Spleen (tissue), 11 donors: Measurements from ENCODE around the gene INO80. TPM values are rescaled to one million over a fixed set of nuclear protein-coding genes. Genes with fewer than 3 reads are reported as not detected.

ENCODE experiments used
- DNase-seq: peaks from one replicate; pipeline ENCODE4 v3.0.0-alpha.2; 2020
- H3K27ac ChIP-seq, 8 donors: fragments of 200-600 bp; sonication (generic) in 7 of 8; 1 replicate in 4 of 8; 2 replicates in 4 of 8; pipeline versions ENCODE4 v1.5.0 to v1.8.0; 2016 to 2021; ENCODE audit warnings: inconsistent platforms in 4 of 8, mild to moderate bottlenecking in 4 of 8, moderate library complexity in 1 of 8
- H3K27me3 ChIP-seq, 7 donors: fragments of 200-600 bp; sonication (generic) in 6 of 7; replicated peaks in 1 of 7; 1 replicate in 4 of 7; 2 replicates in 3 of 7; pipeline versions ENCODE4 v1.5.0 to v1.8.0; 2016 to 2021; ENCODE audit warnings: inconsistent platforms in 3 of 7, mild to moderate bottlenecking in 1 of 7
- H3K36me3 ChIP-seq, 6 donors: fragments of 200-600 bp; sonication (generic) in 5 of 6; 1 replicate in 4 of 6; 2 replicates in 2 of 6; pipeline versions ENCODE4 v1.5.0 to v1.8.0; 2016 to 2021; ENCODE audit warnings: inconsistent platforms in 2 of 6
- H3K4me1 ChIP-seq, 6 donors: fragments of 200-600 bp; sonication (generic) in 5 of 6; 1 replicate in 3 of 6; 2 replicates in 3 of 6; pipeline versions ENCODE4 v1.5.0 to v1.8.0; 2016 to 2021; ENCODE audit warnings: inconsistent platforms in 3 of 6
- H3K4me3 ChIP-seq, 8 donors: fragments of 200-600 bp; sonication (generic) in 7 of 8; 1 replicate in 4 of 8; 2 replicates in 4 of 8; pipeline versions ENCODE4 v1.5.0 to v1.8.0; 2016 to 2021; ENCODE audit warnings: inconsistent platforms in 4 of 8, mild to moderate bottlenecking in 4 of 8, moderate library complexity in 2 of 8
- H3K9me3 ChIP-seq, 8 donors: fragments of 200-600 bp; sonication (generic) in 7 of 8; 1 replicate in 4 of 8; 2 replicates in 4 of 8; pipeline versions ENCODE4 v1.5.0 to v1.8.0; 2016 to 2021; ENCODE audit warnings: inconsistent platforms in 4 of 8
- POLR2A ChIP-seq, 3 donors: fragments of 450-650 bp; IDR thresholded peaks; one replicate each; pipeline ENCODE4 v1.5.1; 2017; ENCODE audit warnings: antibody characterized with exemption in 3 of 3, mild to moderate bottlenecking in 1 of 3
- POLR2AphosphoS5 ChIP-seq, 3 donors: sonication (generic); formaldehyde crosslinking; IDR thresholded peaks; one replicate each; pipeline ENCODE4 v1.5.1; 2017; ENCODE audit warnings: antibody characterized with exemption in 3 of 3
- WGBS, 5 donors: extraction: QIAGEN DNeasy Blood & Tissue Kit in 3 of 5; methylation state at CpG; one replicate each; pipeline versions ENCODE4 v1.1.5 to v1.1.7; 2013 to 2018; 5-methylcytosine and 5-hydroxymethylcytosine counted together
- intact Hi-C: fragments of 100-400 bp; cut with DNase I; formaldehyde crosslinking; loops from one replicate; pipeline ENCODE4 v1.15.0; 2023; ENCODE audit warnings: low total_unique reads
- polyA plus RNA-seq, 3 donors: library from polyadenylated mRNA; stranded (reverse); fragments of 200-250 nt; gene quantifications; one replicate each; pipeline ENCODE4 v1.2.1, GENCODE V29; 2013
- total RNA-seq, 7 donors: library from RNA; depleted of rRNA in 3 of 7; stranded (reverse); fragments of >200 nt in 3 of 7; fragmentation: NEBNext Ultra II Directional in 4 of 7; extraction: Animal tissue kit (Norgen Biotek cat#: 25700) in 4 of 7; gene quantifications; one replicate each; pipeline versions ENCODE4 v1.1.0 to v1.2.1, GENCODE V29; 2016 to 2021
- TF ChIP-seq, protein P1 (sequence below), 11 experiments: fragments of 200-600 bp in 7 of 11; fragments of 450-650 bp in 4 of 11; sonication (generic) in 4 of 11; IDR thresholded peaks in 8 of 11; conservative IDR thresholded peaks in 3 of 11; 1 replicate in 7 of 11; 2 replicates in 4 of 11; pipeline versions ENCODE4 v1.4.0 to v1.8.0; 2016 to 2021; ENCODE audit warnings: antibody characterized with exemption in 11 of 11, inconsistent platforms in 4 of 11, mild to moderate bottlenecking in 1 of 11
- donor health status: healthy with polysubstance abuse.
- donor health status: DM: no; HTN: no; CAD: no; lungs with moderate emphysema.
- donor health status: DM: no; HTN: no; CAD: no.
- donor health status: Bipolar disorder and iron deficiency.
- donor health status: healthy.
- donor health status: DM: no; HTN: no; CAD: no.
- donor health status: DM: yes; HTN: yes; CAD: no.

Gene INO80
- total and polyA plus RNA-seq, 10 donors: 5.2 to 39.4 (median 25.9) TPM

- Histone ChIP-seq H3K36me3 (peaks cover 0 to 29% (median 3%) of the 10 kb centered on the region in 6 donors), H3K27me3 (peaks cover 0 to 6% (median 0%) of the 10 kb centered on the region in 7 donors), H3K4me1 (peaks cover 17 to 94% (median 66%) of the 10 kb centered on the region in 6 donors), H3K4me3 (peak overlapping the region in 1 of 8 donors; percentile 15), H3K27ac (peak overlapping the region in 2 of 8 donors; percentile 91 to 93), H3K9me3 (no peaks in the 10 kb centered on the region)
- WGBS, 5 donors: 75 to 90% (median 83%) methylated on average over 15 of the region's 15 CpGs
- intact Hi-C loops: no loop called here
- TF ChIP-seq, protein P1, sequence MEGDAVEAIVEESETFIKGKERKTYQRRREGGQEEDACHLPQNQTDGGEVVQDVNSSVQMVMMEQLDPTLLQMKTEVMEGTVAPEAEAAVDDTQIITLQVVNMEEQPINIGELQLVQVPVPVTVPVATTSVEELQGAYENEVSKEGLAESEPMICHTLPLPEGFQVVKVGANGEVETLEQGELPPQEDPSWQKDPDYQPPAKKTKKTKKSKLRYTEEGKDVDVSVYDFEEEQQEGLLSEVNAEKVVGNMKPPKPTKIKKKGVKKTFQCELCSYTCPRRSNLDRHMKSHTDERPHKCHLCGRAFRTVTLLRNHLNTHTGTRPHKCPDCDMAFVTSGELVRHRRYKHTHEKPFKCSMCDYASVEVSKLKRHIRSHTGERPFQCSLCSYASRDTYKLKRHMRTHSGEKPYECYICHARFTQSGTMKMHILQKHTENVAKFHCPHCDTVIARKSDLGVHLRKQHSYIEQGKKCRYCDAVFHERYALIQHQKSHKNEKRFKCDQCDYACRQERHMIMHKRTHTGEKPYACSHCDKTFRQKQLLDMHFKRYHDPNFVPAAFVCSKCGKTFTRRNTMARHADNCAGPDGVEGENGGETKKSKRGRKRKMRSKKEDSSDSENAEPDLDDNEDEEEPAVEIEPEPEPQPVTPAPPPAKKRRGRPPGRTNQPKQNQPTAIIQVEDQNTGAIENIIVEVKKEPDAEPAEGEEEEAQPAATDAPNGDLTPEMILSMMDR (IDR thresholded peaks at IDR 0.05 in 8 of 11, conservative IDR thresholded peaks at IDR 0.05 in 3 of 11): peak in 1 of 11 experiments; percentile 8
- TF ChIP-seq POLR2AphosphoS5 (IDR thresholded peaks at IDR 0.05) (no peak), POLR2A (IDR thresholded peaks at IDR 0.05) (no peak)
- no peak for DNase-seq
Measured at GRCh38 chr15:40936709-40937666, 179.1 kb downstream of the INO80 start.

- Histone ChIP-seq H3K27ac (peak overlapping the region in 1 of 8 donors; percentile 91), H3K9me3 (no peaks in the 10 kb centered on the region), H3K36me3 (peaks cover 0 to 29% (median 3%) of the 10 kb centered on the region in 6 donors), H3K4me1 (peaks cover 20 to 97% (median 66%) of the 10 kb centered on the region in 6 donors), H3K27me3 (peaks cover 0 to 13% (median under 1%) of the 10 kb centered on the region in 7 donors), H3K4me3 (peak overlapping the region in 1 of 8 donors; percentile 15)
- no peak for DNase-seq
- 88 to 97% (median 95%) methylated on average over 22 to 31 of the region's 31 CpGs for WGBS, 5 donors
- intact Hi-C loops: no loop called here
- TF ChIP-seq POLR2A (IDR thresholded peaks at IDR 0.05): no peak
- TF ChIP-seq, protein P1 (IDR thresholded peaks at IDR 0.05 in 8 of 11, conservative IDR thresholded peaks at IDR 0.05 in 3 of 11): no peak
- TF ChIP-seq POLR2AphosphoS5 (IDR thresholded peaks at IDR 0.05): no peak
Measured at GRCh38 chr15:40936234-40936708, 179.8 kb downstream of the INO80 start.

DNA sequence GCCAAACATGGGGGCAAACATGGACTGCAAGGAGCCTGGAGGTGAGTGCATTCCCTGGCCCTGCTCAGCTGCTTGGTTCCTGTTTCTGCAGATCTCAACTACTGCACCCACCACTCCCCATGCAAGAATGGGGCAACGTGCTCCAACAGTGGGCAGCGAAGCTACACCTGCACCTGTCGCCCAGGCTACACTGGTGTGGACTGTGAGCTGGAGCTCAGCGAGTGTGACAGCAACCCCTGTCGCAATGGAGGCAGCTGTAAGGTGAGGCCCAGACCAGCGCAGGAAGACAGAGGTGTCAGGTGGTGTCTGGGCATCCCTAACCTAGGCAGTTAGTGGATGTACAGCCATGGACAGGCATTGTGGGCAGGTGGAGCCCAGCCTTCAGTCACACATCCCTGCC, 181.6 kb downstream of the INO80 start:
- WGBS, 5 donors: 82 to 89% (median 84%) methylated on average over 3 to 6 of the region's 6 CpGs
- H3K27me3 ChIP-seq: peaks cover 0 to 32% (median 19%) of the 10 kb centered on the region in 7 donors
- intact Hi-C loops: no loop called here
- H3K9me3 ChIP-seq: no peaks in the 10 kb centered on the region
- no peak overlapping the region for H3K27ac ChIP-seq
- peaks cover 20 to 97% (median 67%) of the 10 kb centered on the region in 6 donors for H3K4me1 ChIP-seq
- DNase-seq: no peak
- H3K4me3 ChIP-seq: no peak overlapping the region
- TF ChIP-seq, protein P1 (IDR thresholded peaks at IDR 0.05 in 8 of 11, conservative IDR thresholded peaks at IDR 0.05 in 3 of 11): no peak
- no peak for TF ChIP-seq POLR2AphosphoS5 (IDR thresholded peaks at IDR 0.05)
- no peak for TF ChIP-seq POLR2A (IDR thresholded peaks at IDR 0.05)
- peaks cover 0 to 29% (median 3%) of the 10 kb centered on the region in 6 donors for H3K36me3 ChIP-seq

DNA sequence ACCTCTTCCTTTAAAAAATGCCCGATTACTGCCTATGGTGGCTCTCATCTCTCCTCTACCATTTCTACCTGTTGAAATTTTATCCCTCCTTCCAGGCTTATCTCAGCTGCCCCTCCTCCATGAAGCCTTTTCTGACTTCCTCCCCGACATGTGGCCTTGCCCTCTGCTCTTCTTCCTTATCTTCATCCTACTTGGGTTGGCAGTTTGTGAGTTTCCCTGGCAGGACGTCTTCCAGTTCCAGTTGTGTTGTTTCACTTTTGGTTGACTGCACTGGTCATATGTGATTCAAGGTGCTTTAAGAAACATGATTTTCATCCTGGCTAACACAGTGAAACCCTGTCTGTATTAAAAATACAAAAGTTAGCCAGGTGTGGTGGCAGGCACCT, 182.6 kb downstream of the INO80 start:
- Histone ChIP-seq H3K27me3 (peaks cover 0 to 41% (median 28%) of the 10 kb centered on the region in 7 donors), H3K36me3 (peaks cover 0 to 29% (median 3%) of the 10 kb centered on the region in 6 donors), H3K4me3 (peak overlapping the region in 2 of 8 donors; percentile 53 to 87), H3K27ac (peak overlapping the region in 2 of 8 donors; percentile 38 to 39), H3K9me3 (no peaks in the 10 kb centered on the region), H3K4me1 (peaks cover 29 to 97% (median 71%) of the 10 kb centered on the region in 6 donors)
- WGBS, 5 donors: 37 to 58% (median 46%) methylated on average over 3 of the region's 3 CpGs
- no peak for TF ChIP-seq POLR2A (IDR thresholded peaks at IDR 0.05)
- TF ChIP-seq POLR2AphosphoS5 (IDR thresholded peaks at IDR 0.05): no peak
- TF ChIP-seq, protein P1 (IDR thresholded peaks at IDR 0.05 in 8 of 11, conservative IDR thresholded peaks at IDR 0.05 in 3 of 11): no peak
- intact Hi-C loops: no loop called here
- no peak for DNase-seq
